ENCODE data around the gene CLSTN2.

DNA sequence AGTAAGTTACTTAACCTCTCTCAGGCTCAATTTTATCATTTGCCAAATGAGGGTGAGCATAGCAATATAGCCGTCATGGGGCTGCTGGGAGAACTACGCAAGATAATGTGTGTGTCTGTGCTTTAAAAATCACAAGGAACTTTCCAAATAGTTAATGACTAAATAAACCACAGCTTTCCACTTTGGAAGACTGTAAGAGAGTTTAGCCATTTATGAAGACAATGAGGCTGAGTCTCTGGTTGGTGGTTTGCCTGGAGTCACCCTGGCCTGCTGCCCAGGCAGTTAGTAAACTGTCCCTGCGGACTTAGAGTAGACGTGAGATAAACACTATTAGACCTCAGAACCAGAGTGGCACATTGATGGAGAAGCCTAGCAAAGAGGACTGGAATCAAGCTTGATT lies 357.7 kb downstream of the CLSTN2 start:
- TF ChIP-seq, protein P1, sequence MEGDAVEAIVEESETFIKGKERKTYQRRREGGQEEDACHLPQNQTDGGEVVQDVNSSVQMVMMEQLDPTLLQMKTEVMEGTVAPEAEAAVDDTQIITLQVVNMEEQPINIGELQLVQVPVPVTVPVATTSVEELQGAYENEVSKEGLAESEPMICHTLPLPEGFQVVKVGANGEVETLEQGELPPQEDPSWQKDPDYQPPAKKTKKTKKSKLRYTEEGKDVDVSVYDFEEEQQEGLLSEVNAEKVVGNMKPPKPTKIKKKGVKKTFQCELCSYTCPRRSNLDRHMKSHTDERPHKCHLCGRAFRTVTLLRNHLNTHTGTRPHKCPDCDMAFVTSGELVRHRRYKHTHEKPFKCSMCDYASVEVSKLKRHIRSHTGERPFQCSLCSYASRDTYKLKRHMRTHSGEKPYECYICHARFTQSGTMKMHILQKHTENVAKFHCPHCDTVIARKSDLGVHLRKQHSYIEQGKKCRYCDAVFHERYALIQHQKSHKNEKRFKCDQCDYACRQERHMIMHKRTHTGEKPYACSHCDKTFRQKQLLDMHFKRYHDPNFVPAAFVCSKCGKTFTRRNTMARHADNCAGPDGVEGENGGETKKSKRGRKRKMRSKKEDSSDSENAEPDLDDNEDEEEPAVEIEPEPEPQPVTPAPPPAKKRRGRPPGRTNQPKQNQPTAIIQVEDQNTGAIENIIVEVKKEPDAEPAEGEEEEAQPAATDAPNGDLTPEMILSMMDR (conservative IDR thresholded peaks at IDR 0.05; ENCODE audit: low read depth, low read length), result no peak
- TF ChIP-seq USF2 (IDR thresholded peaks at IDR 0.05; ENCODE audit: low read depth, low read length) (no peak), MAZ (IDR thresholded peaks at IDR 0.05; ENCODE audit: borderline replicate concordance, low read depth, low read length) (no peak), POLR2A (IDR thresholded peaks at IDR 0.05; ENCODE audit: low read depth, low read length) (no peak), BHLHE40 (IDR thresholded peaks at IDR 0.05; ENCODE audit: low read depth, low read length) (no peak), RAD21 (IDR thresholded peaks at IDR 0.05; ENCODE audit: low read length) (no peak), SMC3 (IDR thresholded peaks at IDR 0.05; ENCODE audit: low read depth, low read length) (no peak), ELK1 (IDR thresholded peaks at IDR 0.05; ENCODE audit: borderline replicate concordance, low read depth, low read length) (no peak)

Measured in IMR-90 (cell line).